Calu3 (cell line): ENCODE data around the gene MAPK8IP3. TPM values are rescaled to one million over a fixed set of nuclear protein-coding genes. Genes with fewer than 3 reads are reported as not detected.

Source experiments
- BruUV-seq: library from RNA; stranded (reverse); fragments of 400-500 nt; replicated peaks from 2 replicates; lab custom pipeline; 2021; lab: Mats Ljungman, UMichigan
- CTCF ChIA-PET: fragments of 300-600 bp; sonication (Branson Sonifier 250); formaldehyde crosslinking; loops from one replicate; lab custom pipeline; 2022; ENCODE audit warnings: antibody characterized with exemption; lab: Charles Lee
- DNase-seq: peaks from one replicate; pipeline ENCODE4 v3.0.0; 2022
- H3K27ac Mint-ChIP-seq: one replicate; pipeline ENCODE4 v1.8.0; 2022; ENCODE audit warnings: mixed read lengths; ENCODE audit not compliant: unreplicated experiment
- H3K27me3 Mint-ChIP-seq: one replicate; pipeline ENCODE4 v1.8.0; 2022; ENCODE audit warnings: mixed read lengths; ENCODE audit not compliant: unreplicated experiment
- H3K36me3 Mint-ChIP-seq: one replicate; pipeline ENCODE4 v1.8.0; 2022; ENCODE audit warnings: mild to moderate bottlenecking, moderate library complexity, mixed read lengths; ENCODE audit not compliant: insufficient read depth, unreplicated experiment
- H3K4me1 Mint-ChIP-seq: one replicate; pipeline ENCODE4 v1.8.0; 2022; ENCODE audit warnings: mild to moderate bottlenecking, low read depth, mixed read lengths; ENCODE audit not compliant: unreplicated experiment
- H3K4me3 Mint-ChIP-seq: one replicate; pipeline ENCODE4 v1.8.0; 2022; ENCODE audit warnings: mild to moderate bottlenecking, low read depth, moderate library complexity, mixed read lengths; ENCODE audit not compliant: unreplicated experiment
- H3K9me3 Mint-ChIP-seq: one replicate; pipeline ENCODE4 v1.8.0; 2022; ENCODE audit warnings: low read depth, mixed read lengths; ENCODE audit not compliant: unreplicated experiment
- intact Hi-C: fragments of 100-400 bp; cut with micrococcal nuclease; formaldehyde crosslinking; loops from one replicate; pipeline ENCODE4 v1.10.0; 2022; ENCODE audit not compliant: unreplicated experiment
- total RNA-seq: library from RNA; stranded (reverse); gene quantifications from 2 replicates; pipeline ENCODE4 v1.2.3, GENCODE V29; 2022
- TF ChIP-seq, protein P1 (sequence below): fragments of 200-600 bp; IDR thresholded peaks from one replicate; pipeline ENCODE4 v1.8.0; 2022; ENCODE audit warnings: antibody characterized with exemption; ENCODE audit not compliant: unreplicated experiment

Gene MAPK8IP3
- total RNA-seq, 1 experiment from 2014 or later: 110 TPM

GRCh38 chr16:1749152-1750117 lies 43.4 kb downstream of the MAPK8IP3 start:
- H3K36me3 Mint-ChIP-seq: peaks cover 43% of the 10 kb centered on the region
- H3K27ac Mint-ChIP-seq: no peak overlapping the region
- no peaks in the 10 kb centered on the region for H3K4me1 Mint-ChIP-seq
- no peak for DNase-seq
- intact Hi-C loops: no loop called here
- CTCF ChIA-PET: no interaction called here
- H3K9me3 Mint-ChIP-seq: no peaks in the 10 kb centered on the region
- BruUV-seq: no TSS peak
- TF ChIP-seq, protein P1, sequence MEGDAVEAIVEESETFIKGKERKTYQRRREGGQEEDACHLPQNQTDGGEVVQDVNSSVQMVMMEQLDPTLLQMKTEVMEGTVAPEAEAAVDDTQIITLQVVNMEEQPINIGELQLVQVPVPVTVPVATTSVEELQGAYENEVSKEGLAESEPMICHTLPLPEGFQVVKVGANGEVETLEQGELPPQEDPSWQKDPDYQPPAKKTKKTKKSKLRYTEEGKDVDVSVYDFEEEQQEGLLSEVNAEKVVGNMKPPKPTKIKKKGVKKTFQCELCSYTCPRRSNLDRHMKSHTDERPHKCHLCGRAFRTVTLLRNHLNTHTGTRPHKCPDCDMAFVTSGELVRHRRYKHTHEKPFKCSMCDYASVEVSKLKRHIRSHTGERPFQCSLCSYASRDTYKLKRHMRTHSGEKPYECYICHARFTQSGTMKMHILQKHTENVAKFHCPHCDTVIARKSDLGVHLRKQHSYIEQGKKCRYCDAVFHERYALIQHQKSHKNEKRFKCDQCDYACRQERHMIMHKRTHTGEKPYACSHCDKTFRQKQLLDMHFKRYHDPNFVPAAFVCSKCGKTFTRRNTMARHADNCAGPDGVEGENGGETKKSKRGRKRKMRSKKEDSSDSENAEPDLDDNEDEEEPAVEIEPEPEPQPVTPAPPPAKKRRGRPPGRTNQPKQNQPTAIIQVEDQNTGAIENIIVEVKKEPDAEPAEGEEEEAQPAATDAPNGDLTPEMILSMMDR: no peak
- H3K4me3 Mint-ChIP-seq: no peak overlapping the region
- H3K27me3 Mint-ChIP-seq: no peaks in the 10 kb centered on the region

- BruUV-seq: no TSS peak
- peaks cover 48% of the 10 kb centered on the region for H3K36me3 Mint-ChIP-seq
- CTCF ChIA-PET: no interaction called here
- H3K4me1 Mint-ChIP-seq: no peaks in the 10 kb centered on the region
- H3K27me3 Mint-ChIP-seq: no peaks in the 10 kb centered on the region
- intact Hi-C loops: no loop called here
- no peak for DNase-seq
- no peaks in the 10 kb centered on the region for H3K9me3 Mint-ChIP-seq
- H3K4me3 Mint-ChIP-seq: no peak overlapping the region
- no peak overlapping the region for H3K27ac Mint-ChIP-seq
- TF ChIP-seq, protein P1: no peak
These were observed 46.0 kb downstream of the MAPK8IP3 start for GRCh38 chr16:1751946-1752345.

- Mint-ChIP-seq H3K9me3 (no peaks in the 10 kb centered on the region), H3K36me3 (peaks cover 47% of the 10 kb centered on the region), H3K4me3 (no peak overlapping the region), H3K27ac (no peak overlapping the region), H3K4me1 (no peaks in the 10 kb centered on the region), H3K27me3 (no peaks in the 10 kb centered on the region)
- TF ChIP-seq, protein P1: no peak
- CTCF ChIA-PET: no interaction called here
- no TSS peak for BruUV-seq
- no peak for DNase-seq
- intact Hi-C loops: no loop called here
These were observed 46.9 kb downstream of the MAPK8IP3 start for GRCh38 chr16:1752853-1753252.

GRCh38 chr16:1754204-1754603 lies 48.2 kb downstream of the MAPK8IP3 start:
- H3K27ac Mint-ChIP-seq: no peak overlapping the region

More at GRCh38 chr16:1754204-1754603, 48.2 kb downstream of the MAPK8IP3 start:
- TF ChIP-seq, protein P1: no peak
- no peak overlapping the region for H3K4me3 Mint-ChIP-seq
- peaks cover 49% of the 10 kb centered on the region for H3K36me3 Mint-ChIP-seq
- DNase-seq: no peak
- CTCF ChIA-PET: interaction anchor here (0.9 kb wide), 1 partner anchor 31 kb away, joined by 5 read pairs; no protein-coding TSS in a partner anchor
- no peaks in the 10 kb centered on the region for H3K27me3 Mint-ChIP-seq
- intact Hi-C loops: no loop called here
- no peaks in the 10 kb centered on the region for H3K4me1 Mint-ChIP-seq
- no TSS peak for BruUV-seq
- H3K9me3 Mint-ChIP-seq: no peaks in the 10 kb centered on the region
